ENCODE measurements around the gene ATP11A. TPM values are rescaled to one million over a fixed set of nuclear protein-coding genes. Genes with fewer than 3 reads are reported as not detected.

Gene ATP11A
- total and polyA plus RNA-seq, 9 of the 15 experiments (the other 6 are each of a cell fraction or from before 2014, with no cell fraction given): 0.38 to 34.2 (median 4.2) TPM

DNA sequence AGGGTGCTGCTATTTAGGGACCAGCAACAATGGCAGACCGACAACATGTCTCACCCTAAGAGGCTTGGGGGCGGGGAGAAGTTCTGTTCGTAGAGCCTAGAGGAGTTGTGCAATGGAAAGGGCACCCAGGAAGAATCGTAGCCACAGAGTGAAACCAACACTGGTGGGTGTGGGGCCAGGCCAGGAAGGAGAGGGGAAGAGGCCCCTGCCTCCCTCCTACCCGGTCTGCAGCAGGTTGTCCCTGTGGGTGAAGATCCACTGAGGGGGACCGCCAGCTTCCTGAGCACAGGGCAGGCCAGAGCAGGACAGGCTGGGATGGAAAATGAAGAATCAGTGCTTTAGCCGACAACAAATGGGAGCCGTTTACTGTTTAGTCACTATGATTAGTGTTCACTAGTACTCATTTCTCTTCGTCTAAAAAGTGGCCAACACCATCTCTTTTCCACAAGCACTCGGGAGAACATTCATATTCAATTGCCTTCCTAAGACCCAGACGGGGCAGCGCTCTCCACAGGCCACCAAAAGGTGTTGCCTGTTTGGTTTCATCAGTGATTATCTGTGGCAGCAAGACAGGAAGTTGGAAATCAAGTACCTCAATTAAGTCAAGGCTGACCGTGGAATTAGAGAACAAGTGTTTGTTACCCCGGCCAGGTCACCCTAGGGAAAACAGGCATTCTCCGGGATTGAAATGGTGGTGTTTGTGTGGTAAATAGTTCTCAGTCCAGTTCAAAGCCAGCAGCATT is 1.1 kb upstream of the ATP11A start (continued):
- TF ChIP-seq GMEB1 (CRISPR knock-in tag; IDR thresholded peaks at IDR 0.05) (no peak), ETV1 (tag; conservative IDR thresholded peaks at IDR 0.05; ENCODE audit: low read depth) (peak; percentile 39; the same call in 1 of the 2 replicates), SAFB (IDR thresholded peaks at IDR 0.05; ENCODE audit: borderline replicate concordance, low read depth, low read length) (no peak), PREB (CRISPR knock-in tag; IDR thresholded peaks at IDR 0.05) (no peak), ZKSCAN1 (IDR thresholded peaks at IDR 0.05; ENCODE audit: low read depth, low read length) (no peak), DMBX1 (CRISPR knock-in tag; IDR thresholded peaks at IDR 0.05; ENCODE audit: borderline replicate concordance) (no peak), ZFPM2 (CRISPR knock-in tag; IDR thresholded peaks at IDR 0.05) (no peak), CBX5 (IDR thresholded peaks at IDR 0.05; ENCODE audit: borderline replicate concordance, low read depth) (no peak), ZNF717 (CRISPR knock-in tag; IDR thresholded peaks at IDR 0.05) (no peak), RAD21 (CRISPR knock-in tag; conservative IDR thresholded peaks at IDR 0.05 in 1 of 2, IDR thresholded peaks at IDR 0.05 in 1 of 2) (0 out of 4 replicates have a peak, but pooled peaks of 1 of the 2 experiments have one; percentile 14)
- TF ChIP-seq, protein P1, sequence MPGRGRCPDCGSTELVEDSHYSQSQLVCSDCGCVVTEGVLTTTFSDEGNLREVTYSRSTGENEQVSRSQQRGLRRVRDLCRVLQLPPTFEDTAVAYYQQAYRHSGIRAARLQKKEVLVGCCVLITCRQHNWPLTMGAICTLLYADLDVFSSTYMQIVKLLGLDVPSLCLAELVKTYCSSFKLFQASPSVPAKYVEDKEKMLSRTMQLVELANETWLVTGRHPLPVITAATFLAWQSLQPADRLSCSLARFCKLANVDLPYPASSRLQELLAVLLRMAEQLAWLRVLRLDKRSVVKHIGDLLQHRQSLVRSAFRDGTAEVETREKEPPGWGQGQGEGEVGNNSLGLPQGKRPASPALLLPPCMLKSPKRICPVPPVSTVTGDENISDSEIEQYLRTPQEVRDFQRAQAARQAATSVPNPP (IDR thresholded peaks at IDR 0.05; ENCODE audit: borderline replicate concordance, insufficient read depth, insufficient read length): no peak
- TF ChIP-seq, protein P2, sequence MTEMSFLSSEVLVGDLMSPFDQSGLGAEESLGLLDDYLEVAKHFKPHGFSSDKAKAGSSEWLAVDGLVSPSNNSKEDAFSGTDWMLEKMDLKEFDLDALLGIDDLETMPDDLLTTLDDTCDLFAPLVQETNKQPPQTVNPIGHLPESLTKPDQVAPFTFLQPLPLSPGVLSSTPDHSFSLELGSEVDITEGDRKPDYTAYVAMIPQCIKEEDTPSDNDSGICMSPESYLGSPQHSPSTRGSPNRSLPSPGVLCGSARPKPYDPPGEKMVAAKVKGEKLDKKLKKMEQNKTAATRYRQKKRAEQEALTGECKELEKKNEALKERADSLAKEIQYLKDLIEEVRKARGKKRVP (CRISPR knock-in tag; IDR thresholded peaks at IDR 0.05): no peak
- TF ChIP-seq, protein P3, sequence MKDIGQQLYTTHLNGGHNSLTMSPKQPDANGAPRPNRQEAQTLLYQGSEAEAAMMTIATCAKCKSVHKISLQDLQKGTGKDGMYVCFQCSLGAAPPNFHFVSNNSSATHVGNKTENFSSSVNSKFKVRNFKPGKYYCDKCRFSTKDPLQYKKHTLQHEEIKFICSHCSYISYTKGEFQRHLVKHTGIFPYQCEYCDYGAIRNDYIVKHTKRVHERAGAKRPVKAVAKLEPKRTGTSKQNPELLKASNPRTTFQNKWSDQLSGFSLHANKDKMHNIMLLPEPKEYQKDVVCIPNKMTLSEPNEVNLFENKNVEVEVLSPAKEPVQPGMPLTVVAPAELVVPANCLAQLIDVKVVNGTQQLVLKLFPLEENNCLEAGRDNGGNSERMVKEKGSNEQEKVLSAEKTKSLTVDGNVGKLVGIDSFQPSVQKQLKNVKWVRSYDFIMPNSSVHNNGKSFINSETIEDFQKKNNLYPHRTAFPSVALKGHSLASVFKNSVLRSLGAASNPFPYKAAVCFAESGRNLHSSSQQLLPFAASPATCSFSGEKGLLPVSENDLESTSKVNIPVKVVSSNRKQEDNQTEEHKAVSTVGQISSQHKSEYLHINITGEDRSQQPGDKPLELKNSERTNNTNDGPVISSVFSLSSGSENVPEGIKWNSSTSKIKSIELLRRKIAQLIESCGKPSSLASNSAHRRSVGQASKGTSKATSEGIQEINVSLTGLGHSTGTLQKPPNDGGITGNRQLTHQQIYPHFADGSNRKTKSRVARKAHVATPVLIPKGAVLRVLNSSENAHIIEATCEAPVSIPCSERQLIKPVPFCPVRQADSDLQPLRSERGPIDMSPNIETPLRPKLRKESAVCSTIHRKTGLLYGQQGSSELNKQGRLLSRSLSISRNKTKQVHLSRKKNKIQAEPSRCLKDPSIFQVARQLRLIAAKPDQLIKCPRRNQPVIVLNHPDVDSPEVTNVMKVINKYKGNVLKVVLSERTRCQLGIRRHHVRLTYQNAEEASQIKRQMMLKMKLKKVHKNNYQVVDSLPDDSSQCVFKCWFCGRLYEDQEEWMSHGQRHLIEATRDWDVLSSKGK (CRISPR knock-in tag; IDR thresholded peaks at IDR 0.05): no peak
- TF ChIP-seq, protein P4, sequence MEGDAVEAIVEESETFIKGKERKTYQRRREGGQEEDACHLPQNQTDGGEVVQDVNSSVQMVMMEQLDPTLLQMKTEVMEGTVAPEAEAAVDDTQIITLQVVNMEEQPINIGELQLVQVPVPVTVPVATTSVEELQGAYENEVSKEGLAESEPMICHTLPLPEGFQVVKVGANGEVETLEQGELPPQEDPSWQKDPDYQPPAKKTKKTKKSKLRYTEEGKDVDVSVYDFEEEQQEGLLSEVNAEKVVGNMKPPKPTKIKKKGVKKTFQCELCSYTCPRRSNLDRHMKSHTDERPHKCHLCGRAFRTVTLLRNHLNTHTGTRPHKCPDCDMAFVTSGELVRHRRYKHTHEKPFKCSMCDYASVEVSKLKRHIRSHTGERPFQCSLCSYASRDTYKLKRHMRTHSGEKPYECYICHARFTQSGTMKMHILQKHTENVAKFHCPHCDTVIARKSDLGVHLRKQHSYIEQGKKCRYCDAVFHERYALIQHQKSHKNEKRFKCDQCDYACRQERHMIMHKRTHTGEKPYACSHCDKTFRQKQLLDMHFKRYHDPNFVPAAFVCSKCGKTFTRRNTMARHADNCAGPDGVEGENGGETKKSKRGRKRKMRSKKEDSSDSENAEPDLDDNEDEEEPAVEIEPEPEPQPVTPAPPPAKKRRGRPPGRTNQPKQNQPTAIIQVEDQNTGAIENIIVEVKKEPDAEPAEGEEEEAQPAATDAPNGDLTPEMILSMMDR (IDR thresholded peaks at IDR 0.05 in 2 of 3, conservative IDR thresholded peaks at IDR 0.05 in 1 of 3; ENCODE audit: insufficient read depth in 2 of 3, low read depth in 1 of 3, low read length in 3 of 3): peak in 2 of 3 experiments; percentile 13 to 25; a peak in 1 of 6 replicates
